ENCODE results near the gene SAAL1.

The SAAL1 gene

DNA sequence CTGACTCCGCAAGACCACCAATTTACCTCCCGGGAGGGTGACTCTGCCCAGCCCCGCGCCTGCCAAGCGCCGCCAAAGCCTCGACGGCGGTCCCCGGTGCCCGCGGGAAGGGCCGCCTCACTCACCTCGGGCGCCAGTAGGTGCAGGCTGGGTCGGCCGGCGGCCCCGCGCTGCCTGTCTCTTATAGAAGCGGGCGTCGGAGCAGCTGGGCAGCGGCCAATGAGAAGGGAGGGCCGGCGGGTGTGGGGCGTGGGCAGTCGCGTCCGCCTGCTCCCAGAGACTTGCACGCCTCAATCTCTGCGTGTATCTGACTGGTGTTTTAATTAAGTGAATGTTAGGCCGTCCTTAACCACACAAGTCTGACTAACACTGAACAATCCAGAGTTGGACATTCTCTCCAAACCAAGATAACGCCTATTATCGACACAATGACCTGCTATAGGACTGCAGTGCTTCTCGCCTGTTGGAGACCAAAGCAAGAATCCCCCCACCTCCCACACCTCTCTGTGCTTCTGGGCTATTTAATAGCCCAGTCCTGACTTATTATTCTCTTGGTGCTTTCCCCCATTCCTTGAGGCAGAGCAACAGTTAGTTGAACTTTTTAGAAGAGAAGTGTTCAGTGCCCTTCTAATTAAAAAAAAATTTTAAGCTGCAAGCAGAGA, 59.6 kb downstream of the SAAL1 start, which contains the start of gene TPH1:
TSS of gene TPH1 (minus strand) at position 154 of the 662 bp plus-strand sequence. CDS start 5,507 bp downstream, outside the sequence.
- POLR2A ChIA-PET, result no interaction called here
- no peak within 1 kb of the TSS for H3K4me3 ChIP-seq (ENCODE audit: low read depth, low read length)
- CTCF ChIA-PET, result interaction anchor here (0.7 to 1.0 kb wide), 2 partner anchors 17 to 123 kb away, joined by 4 to 6 read pairs; no protein-coding TSS in a partner anchor
- TF ChIP-seq ZNF174 (tag by site-specific recombination; IDR thresholded peaks at IDR 0.05) (no peak), ZNF335 (tag by site-specific recombination; conservative IDR thresholded peaks at IDR 0.05) (peak; percentile 32; the same call in 1 of the 2 replicates), OSR2 (tag by site-specific recombination; IDR thresholded peaks at IDR 0.05) (no peak), KLF9 (tag by site-specific recombination; IDR thresholded peaks at IDR 0.05; ENCODE audit: low read depth) (no peak), ZNF121 (tag by site-specific recombination; IDR thresholded peaks at IDR 0.05) (no peak), PRDM1 (tag by site-specific recombination; IDR thresholded peaks at IDR 0.05) (no peak), ZFP69B (tag by site-specific recombination; IDR thresholded peaks at IDR 0.05) (no peak), IKZF3 (tag by site-specific recombination; IDR thresholded peaks at IDR 0.05) (no peak), ZBTB17 (tag by site-specific recombination; IDR thresholded peaks at IDR 0.05) (0 out of 2 replicates have a peak, but pooled peaks have one; percentile 28), ZNF76 (tag by site-specific recombination; IDR thresholded peaks at IDR 0.05; ENCODE audit: borderline replicate concordance, low read depth) (no peak), ZIC2 (tag by site-specific recombination; IDR thresholded peaks at IDR 0.05) (no peak)
- TF ChIP-seq, protein P1, sequence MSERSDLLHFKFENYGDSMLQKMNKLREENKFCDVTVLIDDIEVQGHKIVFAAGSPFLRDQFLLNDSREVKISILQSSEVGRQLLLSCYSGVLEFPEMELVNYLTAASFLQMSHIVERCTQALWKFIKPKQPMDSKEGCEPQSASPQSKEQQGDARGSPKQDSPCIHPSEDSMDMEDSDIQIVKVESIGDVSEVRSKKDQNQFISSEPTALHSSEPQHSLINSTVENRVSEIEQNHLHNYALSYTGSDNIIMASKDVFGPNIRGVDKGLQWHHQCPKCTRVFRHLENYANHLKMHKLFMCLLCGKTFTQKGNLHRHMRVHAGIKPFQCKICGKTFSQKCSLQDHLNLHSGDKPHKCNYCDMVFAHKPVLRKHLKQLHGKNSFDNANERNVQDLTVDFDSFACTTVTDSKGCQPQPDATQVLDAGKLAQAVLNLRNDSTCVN (tag by site-specific recombination; optimal IDR thresholded peaks at IDR 0.05), result peak; percentile 20
- TF ChIP-seq, protein P2, sequence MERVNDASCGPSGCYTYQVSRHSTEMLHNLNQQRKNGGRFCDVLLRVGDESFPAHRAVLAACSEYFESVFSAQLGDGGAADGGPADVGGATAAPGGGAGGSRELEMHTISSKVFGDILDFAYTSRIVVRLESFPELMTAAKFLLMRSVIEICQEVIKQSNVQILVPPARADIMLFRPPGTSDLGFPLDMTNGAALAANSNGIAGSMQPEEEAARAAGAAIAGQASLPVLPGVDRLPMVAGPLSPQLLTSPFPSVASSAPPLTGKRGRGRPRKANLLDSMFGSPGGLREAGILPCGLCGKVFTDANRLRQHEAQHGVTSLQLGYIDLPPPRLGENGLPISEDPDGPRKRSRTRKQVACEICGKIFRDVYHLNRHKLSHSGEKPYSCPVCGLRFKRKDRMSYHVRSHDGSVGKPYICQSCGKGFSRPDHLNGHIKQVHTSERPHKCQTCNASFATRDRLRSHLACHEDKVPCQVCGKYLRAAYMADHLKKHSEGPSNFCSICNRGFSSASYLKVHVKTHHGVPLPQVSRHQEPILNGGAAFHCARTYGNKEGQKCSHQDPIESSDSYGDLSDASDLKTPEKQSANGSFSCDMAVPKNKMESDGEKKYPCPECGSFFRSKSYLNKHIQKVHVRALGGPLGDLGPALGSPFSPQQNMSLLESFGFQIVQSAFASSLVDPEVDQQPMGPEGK (tag by site-specific recombination; IDR thresholded peaks at IDR 0.05), result no peak
- no peak within 1 kb of the TSS for H3K27ac ChIP-seq (ENCODE audit: extremely low read depth, low read depth, low read length)
- H3K4me1 ChIP-seq (ENCODE audit: control insufficient read depth, insufficient read depth, low read length), result no peaks in the 10 kb centered on the region
- no peaks in the 10 kb centered on the region for H3K36me3 ChIP-seq (ENCODE audit: control insufficient read depth in 2 of 2, insufficient read depth in 1 of 2, low read length in 2 of 2)
- no peaks in the 10 kb centered on the region for H3K9me3 ChIP-seq (ENCODE audit: control insufficient read depth, insufficient read depth, low read depth, low read length)

DNA sequence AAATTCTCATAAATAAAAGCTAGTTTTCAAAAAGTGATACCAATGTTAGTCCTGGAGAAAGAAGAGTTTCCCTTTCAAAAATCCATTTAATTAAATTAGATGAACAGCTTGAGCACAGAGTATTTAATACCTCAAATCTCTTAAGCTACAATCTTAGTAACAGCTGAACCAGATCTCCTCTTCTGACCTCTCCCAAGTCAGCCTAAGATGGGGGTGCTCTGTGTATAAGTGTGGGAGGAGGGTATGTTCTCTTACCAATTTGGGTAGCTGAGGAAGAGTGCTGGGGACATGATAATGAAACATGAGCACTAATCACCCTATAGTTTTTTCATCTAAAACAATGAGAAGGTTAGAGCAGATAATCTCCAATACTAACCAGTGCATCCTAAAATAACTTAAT, 69.4 kb downstream of the SAAL1 start:
- ChIA-PET POLR2A (no interaction called here), CTCF (interaction anchor here (1.1 to 1.5 kb wide), 2 partner anchors 45 to 305 kb away, joined by 3 read pairs; no protein-coding TSS in a partner anchor)
- Histone ChIP-seq H3K9me3 (ENCODE audit: control insufficient read depth, insufficient read depth, low read depth, low read length) (no peaks in the 10 kb centered on the region), H3K4me3 (ENCODE audit: low read depth, low read length) (no peak overlapping the region), H3K4me1 (ENCODE audit: control insufficient read depth, insufficient read depth, low read length) (no peaks in the 10 kb centered on the region), H3K36me3 (ENCODE audit: control insufficient read depth in 2 of 2, insufficient read depth in 1 of 2, low read length in 2 of 2) (no peaks in the 10 kb centered on the region), H3K27ac (ENCODE audit: extremely low read depth, low read depth, low read length) (no peak overlapping the region)
- no peak for TF ChIP-seq ZNF292 (tag by site-specific recombination; IDR thresholded peaks at IDR 0.05; ENCODE audit: borderline replicate concordance, low read depth)
- no peak for TF ChIP-seq ZNF600 (tag by site-specific recombination; IDR thresholded peaks at IDR 0.05)
- TF ChIP-seq ZNF660 (tag by site-specific recombination; IDR thresholded peaks at IDR 0.05), result no peak
- no peak for TF ChIP-seq KLF9 (tag by site-specific recombination; IDR thresholded peaks at IDR 0.05; ENCODE audit: low read depth)
- no peak for TF ChIP-seq PRDM1 (tag by site-specific recombination; IDR thresholded peaks at IDR 0.05)
- TF ChIP-seq, protein P3, sequence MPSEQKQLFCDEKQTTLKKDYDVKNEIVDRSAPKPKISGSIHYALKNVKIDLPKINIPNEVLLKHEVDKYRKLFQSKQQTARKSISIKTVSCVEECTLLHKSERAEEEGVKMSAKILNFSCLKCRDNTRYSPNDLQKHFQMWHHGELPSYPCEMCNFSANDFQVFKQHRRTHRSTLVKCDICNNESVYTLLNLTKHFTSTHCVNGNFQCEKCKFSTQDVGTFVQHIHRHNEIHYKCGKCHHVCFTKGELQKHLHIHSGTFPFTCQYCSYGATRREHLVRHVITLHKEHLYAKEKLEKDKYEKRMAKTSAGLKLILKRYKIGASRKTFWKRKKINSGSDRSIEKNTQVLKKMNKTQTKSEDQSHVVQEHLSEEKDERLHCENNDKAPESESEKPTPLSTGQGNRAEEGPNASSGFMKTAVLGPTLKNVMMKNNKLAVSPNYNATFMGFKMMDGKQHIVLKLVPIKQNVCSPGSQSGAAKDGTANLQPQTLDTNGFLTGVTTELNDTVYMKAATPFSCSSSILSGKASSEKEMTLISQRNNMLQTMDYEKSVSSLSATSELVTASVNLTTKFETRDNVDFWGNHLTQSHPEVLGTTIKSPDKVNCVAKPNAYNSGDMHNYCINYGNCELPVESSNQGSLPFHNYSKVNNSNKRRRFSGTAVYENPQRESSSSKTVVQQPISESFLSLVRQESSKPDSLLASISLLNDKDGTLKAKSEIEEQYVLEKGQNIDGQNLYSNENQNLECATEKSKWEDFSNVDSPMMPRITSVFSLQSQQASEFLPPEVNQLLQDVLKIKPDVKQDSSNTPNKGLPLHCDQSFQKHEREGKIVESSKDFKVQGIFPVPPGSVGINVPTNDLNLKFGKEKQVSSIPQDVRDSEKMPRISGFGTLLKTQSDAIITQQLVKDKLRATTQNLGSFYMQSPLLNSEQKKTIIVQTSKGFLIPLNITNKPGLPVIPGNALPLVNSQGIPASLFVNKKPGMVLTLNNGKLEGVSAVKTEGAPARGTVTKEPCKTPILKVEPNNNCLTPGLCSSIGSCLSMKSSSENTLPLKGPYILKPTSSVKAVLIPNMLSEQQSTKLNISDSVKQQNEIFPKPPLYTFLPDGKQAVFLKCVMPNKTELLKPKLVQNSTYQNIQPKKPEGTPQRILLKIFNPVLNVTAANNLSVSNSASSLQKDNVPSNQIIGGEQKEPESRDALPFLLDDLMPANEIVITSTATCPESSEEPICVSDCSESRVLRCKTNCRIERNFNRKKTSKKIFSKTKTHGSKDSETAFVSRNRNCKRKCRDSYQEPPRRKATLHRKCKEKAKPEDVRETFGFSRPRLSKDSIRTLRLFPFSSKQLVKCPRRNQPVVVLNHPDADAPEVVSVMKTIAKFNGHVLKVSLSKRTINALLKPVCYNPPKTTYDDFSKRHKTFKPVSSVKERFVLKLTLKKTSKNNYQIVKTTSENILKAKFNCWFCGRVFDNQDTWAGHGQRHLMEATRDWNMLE (tag by site-specific recombination; conservative IDR thresholded peaks at IDR 0.05; ENCODE audit: low read depth), result no peak
- no peak for TF ChIP-seq ZNF670 (tag by site-specific recombination; IDR thresholded peaks at IDR 0.05; ENCODE audit: low read depth)
- TF ChIP-seq TRIM28 (IDR thresholded peaks at IDR 0.05; ENCODE audit: borderline replicate concordance, low read length), result no peak
- TF ChIP-seq, protein P4, sequence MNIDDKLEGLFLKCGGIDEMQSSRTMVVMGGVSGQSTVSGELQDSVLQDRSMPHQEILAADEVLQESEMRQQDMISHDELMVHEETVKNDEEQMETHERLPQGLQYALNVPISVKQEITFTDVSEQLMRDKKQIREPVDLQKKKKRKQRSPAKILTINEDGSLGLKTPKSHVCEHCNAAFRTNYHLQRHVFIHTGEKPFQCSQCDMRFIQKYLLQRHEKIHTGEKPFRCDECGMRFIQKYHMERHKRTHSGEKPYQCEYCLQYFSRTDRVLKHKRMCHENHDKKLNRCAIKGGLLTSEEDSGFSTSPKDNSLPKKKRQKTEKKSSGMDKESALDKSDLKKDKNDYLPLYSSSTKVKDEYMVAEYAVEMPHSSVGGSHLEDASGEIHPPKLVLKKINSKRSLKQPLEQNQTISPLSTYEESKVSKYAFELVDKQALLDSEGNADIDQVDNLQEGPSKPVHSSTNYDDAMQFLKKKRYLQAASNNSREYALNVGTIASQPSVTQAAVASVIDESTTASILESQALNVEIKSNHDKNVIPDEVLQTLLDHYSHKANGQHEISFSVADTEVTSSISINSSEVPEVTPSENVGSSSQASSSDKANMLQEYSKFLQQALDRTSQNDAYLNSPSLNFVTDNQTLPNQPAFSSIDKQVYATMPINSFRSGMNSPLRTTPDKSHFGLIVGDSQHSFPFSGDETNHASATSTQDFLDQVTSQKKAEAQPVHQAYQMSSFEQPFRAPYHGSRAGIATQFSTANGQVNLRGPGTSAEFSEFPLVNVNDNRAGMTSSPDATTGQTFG (tag by site-specific recombination; IDR thresholded peaks at IDR 0.05; ENCODE audit: borderline replicate concordance), result no peak
